ENCODE measurements around the gene SYCP2. TPM values are rescaled to one million over a fixed set of nuclear protein-coding genes. Genes with fewer than 3 reads are reported as not detected.

The SYCP2 gene
- total and polyA plus RNA-seq, 12 donors, result 0.28 to 2.7 (median 1.1) TPM

DNA sequence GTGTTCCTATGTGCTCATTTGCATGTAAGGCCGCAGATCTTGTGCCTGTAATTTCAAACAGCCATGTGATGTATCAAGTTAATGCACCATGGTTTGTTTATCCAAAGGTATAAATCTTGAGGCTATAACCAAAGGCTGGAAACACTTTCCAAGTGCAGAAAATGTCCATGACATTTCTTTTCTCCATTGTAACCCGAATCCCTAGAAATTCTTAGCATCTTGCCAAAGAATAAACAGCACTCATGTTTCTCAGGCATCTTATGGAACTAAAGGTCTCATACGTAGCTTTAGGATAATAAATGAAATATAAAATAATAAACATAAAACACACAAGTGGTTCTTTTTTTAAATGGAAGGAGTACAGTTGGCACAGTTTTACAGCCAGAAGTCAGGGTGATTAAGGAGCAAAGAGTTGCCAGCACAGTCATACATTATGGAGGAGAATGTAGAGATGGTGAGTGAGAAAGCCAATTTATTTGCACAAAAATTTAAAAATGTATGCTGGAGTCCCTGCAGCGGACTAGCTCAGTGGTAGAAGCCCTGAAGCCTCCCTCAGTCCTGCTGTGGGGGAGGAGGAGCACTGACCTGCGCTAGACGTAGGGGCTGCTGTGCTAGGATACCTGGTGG, 42.8 kb upstream of the SYCP2 start:
- Histone ChIP-seq H3K4me3 (no peak overlapping the region), H3K4me1 (replicated peaks in 1 of 2) (no peaks in the 10 kb centered on the region), H3K36me3 (replicated peaks in 1 of 2) (no peaks in the 10 kb centered on the region), H3K27ac (no peak overlapping the region), H3K9me3 (replicated peaks in 1 of 3) (peaks cover 0 to under 1% (median 0%) of the 10 kb centered on the region in 3 donors), H3K27me3 (no peaks in the 10 kb centered on the region)
- DNase-seq, result no peak
- TF ChIP-seq CTCF (IDR thresholded peaks at IDR 0.05), result no peak
- 68 to 76% (median 70%) methylated on average over 6 of the region's 6 CpGs for WGBS, 4 donors
- intact Hi-C loops (cut with DNase I), result no loop called here

DNA sequence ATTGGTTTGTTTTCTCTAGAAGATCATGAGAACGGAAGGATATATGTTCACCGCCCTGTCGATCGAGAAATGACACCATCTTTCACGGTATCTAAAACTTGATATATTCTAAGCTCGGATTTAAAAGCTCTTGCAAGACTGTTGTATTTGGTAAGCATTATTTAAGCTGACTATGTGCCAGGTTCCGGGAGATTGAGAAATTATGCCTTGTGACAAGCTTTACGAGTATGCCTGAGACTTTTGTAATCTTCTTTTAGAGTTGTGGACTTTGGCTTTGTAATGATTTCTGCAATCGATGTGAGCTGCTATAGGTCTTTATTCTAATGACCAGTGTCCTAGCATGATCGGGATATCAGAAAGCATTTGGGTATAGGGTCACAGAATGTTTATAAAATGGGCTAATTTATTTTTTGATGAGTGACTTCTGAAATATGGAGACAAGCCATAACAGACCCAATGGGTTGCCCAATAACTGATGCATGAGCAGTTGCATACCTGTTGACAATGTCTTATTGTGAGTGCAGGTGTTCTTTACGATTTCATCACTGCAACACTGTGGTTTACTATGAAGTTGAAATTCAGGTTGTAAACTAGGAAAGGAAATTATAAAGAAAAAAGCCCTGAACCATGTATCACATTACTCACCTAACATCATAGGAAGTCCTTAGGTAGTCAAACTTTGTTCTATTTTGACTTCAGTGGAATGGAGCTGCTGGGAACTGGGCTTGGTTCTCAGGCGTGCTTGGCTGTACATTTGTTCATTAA, 38.8 kb upstream of the SYCP2 start:
- WGBS, 4 donors, result 80 to 85% (median 83%) methylated on average over 12 of the region's 12 CpGs
- no peak for TF ChIP-seq CTCF (IDR thresholded peaks at IDR 0.05)
- TF ChIP-seq POLR2A (IDR thresholded peaks at IDR 0.05), result no peak
- no peak for DNase-seq
- no peak overlapping the region for H3K4me3 ChIP-seq
- no peaks in the 10 kb centered on the region for H3K36me3 ChIP-seq (replicated peaks in 1 of 2)
- H3K27me3 ChIP-seq, result no peaks in the 10 kb centered on the region
- no peaks in the 10 kb centered on the region for H3K9me3 ChIP-seq (replicated peaks in 1 of 3)
- H3K27ac ChIP-seq, result no peak overlapping the region
- intact Hi-C loops (cut with DNase I), result no loop called here
- no peaks in the 10 kb centered on the region for H3K4me1 ChIP-seq (replicated peaks in 1 of 2)

DNA sequence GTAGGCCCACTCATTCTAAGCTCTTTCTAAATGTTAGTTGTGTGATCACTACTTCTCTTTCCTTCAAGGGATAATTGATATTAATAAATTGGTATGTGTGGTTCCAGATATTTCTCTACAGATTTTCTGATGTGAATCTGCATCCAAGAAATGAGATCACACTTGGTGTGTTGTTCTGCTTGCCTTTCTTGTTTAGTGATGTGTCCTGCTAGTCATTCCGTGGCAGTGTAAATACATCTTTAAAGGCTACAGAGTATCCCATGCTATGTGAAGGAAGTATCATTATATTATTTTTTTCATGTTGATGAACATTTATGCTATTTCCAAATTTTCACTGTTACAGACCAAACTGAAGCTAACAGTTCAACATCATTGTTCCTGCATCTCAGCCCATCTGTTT, 38.0 kb upstream of the SYCP2 start:
- no peaks in the 10 kb centered on the region for H3K4me1 ChIP-seq (replicated peaks in 1 of 2)

GRCh38 chr20:59966428-59966827, 33.0 kb upstream of the SYCP2 start:
- H3K27ac ChIP-seq, result no peak overlapping the region
- WGBS, 4 donors, result 79 to 83% (median 81%) methylated on average over 3 of the region's 3 CpGs

More for the DNA sequence above, 38.0 kb upstream of the SYCP2 start:
- H3K36me3 ChIP-seq (replicated peaks in 1 of 2), result no peaks in the 10 kb centered on the region
- no peaks in the 10 kb centered on the region for H3K27me3 ChIP-seq
- DNase-seq, result no peak
- no peak for TF ChIP-seq CTCF (IDR thresholded peaks at IDR 0.05)
- TF ChIP-seq POLR2A (IDR thresholded peaks at IDR 0.05), result no peak
- H3K4me3 ChIP-seq, result no peak overlapping the region
- H3K27ac ChIP-seq, result no peak overlapping the region
- no peaks in the 10 kb centered on the region for H3K9me3 ChIP-seq (replicated peaks in 1 of 3)
- intact Hi-C loops (cut with DNase I), result no loop called here
- WGBS, 4 donors, result 92 to 100% (median 94%) methylated on average over 1 of the region's 1 CpG

More at GRCh38 chr20:59966428-59966827, 33.0 kb upstream of the SYCP2 start:
- intact Hi-C loops (cut with DNase I), result no loop called here
- Histone ChIP-seq H3K4me1 (replicated peaks in 1 of 2) (no peaks in the 10 kb centered on the region), H3K9me3 (replicated peaks in 1 of 3) (no peaks in the 10 kb centered on the region), H3K27me3 (no peaks in the 10 kb centered on the region), H3K4me3 (no peak overlapping the region), H3K36me3 (replicated peaks in 1 of 2) (no peaks in the 10 kb centered on the region)
- DNase-seq, result no peak
- TF ChIP-seq POLR2A (IDR thresholded peaks at IDR 0.05) (no peak), CTCF (IDR thresholded peaks at IDR 0.05) (no peak)

All from adrenal gland (tissue), 12 donors.